22Rv1 (cell line): ENCODE measurements around the gene MTX2.
"Not testable (repeated sequence)": the region's sequence is repeated elsewhere in the genome, so short reads cannot be mapped to it uniquely, and the experiment has no call there.

Experiments used
- H3K27ac ChIP-seq: fragments of 450-650 bp; 2 replicates; pipeline ENCODE4 v1.5.1; 2017
- ZFX ChIP-seq: fragments of 450-650 bp; IDR thresholded peaks from 2 replicates; pipeline ENCODE4 v1.6.1; 2017; ENCODE audit warnings: antibody characterized with exemption, borderline replicate concordance
- TF ChIP-seq, protein P1 (sequence below): fragments of 450-650 bp; IDR thresholded peaks from 2 replicates; pipeline ENCODE4 v1.5.1; 2017; ENCODE audit warnings: mild to moderate bottlenecking

Gene MTX2

DNA sequence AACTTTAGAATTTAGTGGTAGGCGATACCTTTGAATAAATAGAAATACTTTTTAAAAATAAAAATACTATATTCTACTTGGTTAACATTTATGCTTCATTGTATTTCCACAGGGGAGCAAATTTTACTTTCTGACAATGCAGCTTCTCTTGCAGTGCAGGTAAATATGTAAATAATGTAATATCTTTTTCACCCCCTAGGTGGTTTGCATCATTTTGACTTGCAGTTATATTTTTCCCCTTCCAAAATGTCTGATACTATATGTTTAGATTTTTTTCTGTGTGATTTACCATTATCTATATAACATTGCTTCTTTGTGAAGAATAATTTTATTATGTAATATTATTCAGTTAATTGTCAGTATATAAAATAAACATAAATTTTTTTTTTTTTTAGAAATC lies 28.5 kb downstream of the MTX2 start:
- TF ChIP-seq, protein P1, sequence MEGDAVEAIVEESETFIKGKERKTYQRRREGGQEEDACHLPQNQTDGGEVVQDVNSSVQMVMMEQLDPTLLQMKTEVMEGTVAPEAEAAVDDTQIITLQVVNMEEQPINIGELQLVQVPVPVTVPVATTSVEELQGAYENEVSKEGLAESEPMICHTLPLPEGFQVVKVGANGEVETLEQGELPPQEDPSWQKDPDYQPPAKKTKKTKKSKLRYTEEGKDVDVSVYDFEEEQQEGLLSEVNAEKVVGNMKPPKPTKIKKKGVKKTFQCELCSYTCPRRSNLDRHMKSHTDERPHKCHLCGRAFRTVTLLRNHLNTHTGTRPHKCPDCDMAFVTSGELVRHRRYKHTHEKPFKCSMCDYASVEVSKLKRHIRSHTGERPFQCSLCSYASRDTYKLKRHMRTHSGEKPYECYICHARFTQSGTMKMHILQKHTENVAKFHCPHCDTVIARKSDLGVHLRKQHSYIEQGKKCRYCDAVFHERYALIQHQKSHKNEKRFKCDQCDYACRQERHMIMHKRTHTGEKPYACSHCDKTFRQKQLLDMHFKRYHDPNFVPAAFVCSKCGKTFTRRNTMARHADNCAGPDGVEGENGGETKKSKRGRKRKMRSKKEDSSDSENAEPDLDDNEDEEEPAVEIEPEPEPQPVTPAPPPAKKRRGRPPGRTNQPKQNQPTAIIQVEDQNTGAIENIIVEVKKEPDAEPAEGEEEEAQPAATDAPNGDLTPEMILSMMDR = no peak
- no peak for TF ChIP-seq ZFX
- H3K27ac ChIP-seq = no peak overlapping the region

DNA sequence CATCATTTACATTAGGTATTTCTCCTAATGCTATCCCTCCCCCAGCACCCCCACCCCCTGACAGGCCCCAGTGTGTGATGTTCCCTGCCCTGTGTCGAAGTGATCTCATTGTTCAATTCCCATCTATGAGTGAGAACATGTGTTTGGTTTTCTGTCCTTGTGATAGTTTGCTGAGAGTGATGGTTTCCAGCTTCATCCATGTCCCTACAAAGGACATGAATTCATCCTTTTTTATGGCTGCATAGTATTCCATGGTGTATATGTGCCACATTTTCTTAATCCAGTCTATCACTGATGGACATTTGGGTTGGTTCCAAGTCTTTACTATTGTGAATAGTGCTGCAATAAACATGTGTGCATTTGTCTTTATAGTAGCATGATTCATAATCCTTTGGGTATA lies 36.8 kb downstream of the MTX2 start:
- H3K27ac ChIP-seq = not testable (repeated sequence)

DNA sequence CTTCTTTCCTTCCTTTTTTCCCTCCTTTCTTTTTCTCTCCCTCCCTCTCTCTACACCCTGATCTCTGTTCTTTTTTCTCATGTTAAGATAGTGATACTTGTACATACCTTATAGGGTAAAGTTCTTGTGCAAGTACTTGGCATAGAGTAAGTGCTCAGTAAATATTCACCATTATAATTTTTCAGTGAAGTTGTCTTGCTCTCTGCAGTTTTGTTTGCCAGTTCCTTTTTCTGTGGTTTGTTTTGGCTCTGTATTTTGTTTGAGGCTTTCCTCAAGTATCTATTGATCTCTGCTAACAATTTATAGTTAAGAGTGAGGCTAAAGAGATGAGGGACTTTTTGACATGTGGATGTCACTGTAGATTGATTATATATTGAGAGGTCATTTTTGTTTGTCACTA lies 48.0 kb downstream of the MTX2 start:
- TF ChIP-seq, protein P1 = no peak
- no peak for TF ChIP-seq ZFX
- no peak overlapping the region for H3K27ac ChIP-seq

DNA sequence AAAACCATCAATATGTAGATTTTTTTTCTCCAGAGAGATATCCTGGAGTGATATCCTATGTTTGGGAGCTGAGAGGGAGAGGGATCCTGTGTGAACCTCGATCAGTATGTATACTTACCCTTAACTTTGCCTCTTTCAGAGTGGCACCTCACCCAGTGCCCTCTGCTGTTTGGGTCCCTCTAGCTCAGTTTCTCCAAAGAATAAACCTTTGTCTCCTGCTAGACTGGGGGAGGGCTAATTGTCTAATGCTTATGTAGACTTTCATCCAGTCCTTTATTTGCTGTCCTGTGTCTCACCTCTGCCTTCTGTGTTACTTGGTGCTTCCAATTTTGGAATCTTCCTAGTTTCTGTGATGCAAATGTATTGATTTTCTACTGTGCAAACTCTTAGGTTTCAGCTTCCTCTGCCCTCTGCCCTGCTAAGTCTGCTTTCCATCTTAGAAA lies 48.4 kb downstream of the MTX2 start:
- TF ChIP-seq ZFX = no peak
- TF ChIP-seq, protein P1 = no peak

GRCh38 chr2:176321916-176322315 lies 52.7 kb downstream of the MTX2 start:
- TF ChIP-seq, protein P1 = no peak
- no peak for TF ChIP-seq ZFX
- no peak overlapping the region for H3K27ac ChIP-seq

More for the DNA sequence above, 48.4 kb downstream of the MTX2 start:
- no peak overlapping the region for H3K27ac ChIP-seq

GRCh38 chr2:176324862-176325261 lies 55.6 kb downstream of the MTX2 start:
- H3K27ac ChIP-seq = no peak overlapping the region
- no peak for TF ChIP-seq ZFX
- TF ChIP-seq, protein P1 = no peak

- no peak for TF ChIP-seq ZFX
- TF ChIP-seq, protein P1 = no peak
- H3K27ac ChIP-seq = no peak overlapping the region
Observed at GRCh38 chr2:176325732-176326131, 56.5 kb downstream of the MTX2 start.

DNA sequence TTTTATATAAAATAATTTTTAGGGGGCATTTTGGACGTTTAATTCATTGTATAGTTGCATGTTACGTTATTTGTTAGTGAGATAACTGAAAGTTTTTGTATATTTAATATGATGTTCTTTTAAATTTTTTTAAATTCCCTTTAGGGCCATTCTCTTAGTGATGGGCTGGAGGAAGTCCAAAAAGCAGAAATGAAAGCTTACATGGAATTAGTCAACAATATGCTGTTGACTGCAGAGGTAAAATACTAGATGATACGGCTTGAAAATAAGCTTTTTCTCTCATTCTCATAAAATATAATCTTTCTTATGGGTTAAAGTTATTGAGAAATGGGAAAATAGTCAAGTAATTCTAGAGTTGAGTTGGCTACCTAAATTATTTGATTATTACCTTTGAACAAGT lies 58.9 kb downstream of the MTX2 start:
- H3K27ac ChIP-seq = no peak overlapping the region
- no peak for TF ChIP-seq ZFX
- TF ChIP-seq, protein P1 = no peak
